ENCODE measurements around the gene UPF1. TPM values are rescaled to one million over a fixed set of nuclear protein-coding genes. Genes with fewer than 3 reads are reported as not detected.

The UPF1 gene
- total and polyA plus RNA-seq, 2 of the 13 experiments (the other 11 are each of a cell fraction or from before 2014, with no cell fraction given), result 16.9 to 41.8 TPM

- in situ Hi-C loops (cut with HindIII; ENCODE audit: extremely low pct_ligation_motif_present, low pct_unique_long_range_greater_than_20kb) (loop anchor here (5.0 kb wide), 1 partner anchor 57 kb away; no protein-coding TSS in a partner anchor), intact Hi-C loops (cut with micrococcal nuclease; ENCODE audit: unreplicated experiment) (no loop called here)
- Histone ChIP-seq H4K20me1 (ENCODE audit: insufficient read depth, low read length) (peaks cover 73% of the 10 kb centered on the region), H3K9me3 (ENCODE audit: low read length) (no peaks in the 10 kb centered on the region), H2AFZ (ENCODE audit: low read length) (no peak overlapping the region), H3K27ac (ENCODE audit: extremely low read length, insufficient read depth, low read length) (no peak overlapping the region), H3K79me2 (ENCODE audit: insufficient read depth, low read length) (peaks cover 91% of the 10 kb centered on the region), H3K4me3 (replicated peaks in 1 of 3; ENCODE audit: insufficient read depth in 1 of 3, low read depth in 2 of 3, low read length in 3 of 3) (no peak overlapping the region), H3K27me3 (ENCODE audit: control insufficient read depth in 1 of 2, insufficient read depth in 2 of 2, low read length in 2 of 2) (no peaks in the 10 kb centered on the region), H3K36me3 (replicated peaks in 1 of 2; ENCODE audit: control insufficient read depth in 1 of 2, insufficient read depth in 2 of 2, low read length in 2 of 2) (peaks cover 9 to 24% of the 10 kb centered on the region in 2 experiments), H3K4me1 (ENCODE audit: insufficient read depth, low read length) (peaks cover 52% of the 10 kb centered on the region), H3K9ac (ENCODE audit: insufficient read depth, low read depth, low read length) (no peak overlapping the region), H3K4me2 (ENCODE audit: low read depth, low read length) (no peak overlapping the region)
- 90% methylated on average over 7 of the region's 7 CpGs for WGBS (ENCODE audit: low lambda C conversion rate)
- DNase-seq (ENCODE audit: low spot score), result no peak
- BruUV-seq (replicated peaks), result no TSS peak
- FAIRE-seq, result no peak
- ChIA-PET CTCF (ENCODE audit: low intra/inter-chr PET ratio, low total read pairs) (no interaction called here), POLR2A (no interaction called here)
- no peak for TF ChIP-seq ZBTB20 (CRISPR knock-in tag; IDR thresholded peaks at IDR 0.05; ENCODE audit: borderline replicate concordance, low read depth)
- no peak for TF ChIP-seq ISL2 (CRISPR knock-in tag; IDR thresholded peaks at IDR 0.05)
- TF ChIP-seq ZNF597 (CRISPR knock-in tag; IDR thresholded peaks at IDR 0.05), result no peak
- no peak for TF ChIP-seq AGO2 (optimal IDR thresholded peaks at IDR 0.05; ENCODE audit: low read depth, low read length)
- TF ChIP-seq E2F5 (CRISPR knock-in tag; conservative IDR thresholded peaks at IDR 0.05), result no peak
- TF ChIP-seq JDP2 (CRISPR knock-in tag; IDR thresholded peaks at IDR 0.05; ENCODE audit: borderline replicate concordance), result no peak
- TF ChIP-seq CHD2 (IDR thresholded peaks at IDR 0.05; ENCODE audit: low read depth, low read length), result no peak
- no peak for TF ChIP-seq ETS1 (CRISPR knock-in tag; IDR thresholded peaks at IDR 0.05)
- TF ChIP-seq MZF1 (CRISPR knock-in tag; IDR thresholded peaks at IDR 0.05; ENCODE audit: borderline replicate concordance), result no peak
- no peak for TF ChIP-seq RBM22 (optimal IDR thresholded peaks at IDR 0.05; ENCODE audit: low read length)
- ATAC-seq, result no peak
Measured at GRCh38 chr19:18843960-18844359, 12.2 kb downstream of the UPF1 start.

All from HepG2 (cell line).